GM23338 (cell line): ENCODE measurements around the gene CRISP3. TPM values are rescaled to one million over a fixed set of nuclear protein-coding genes. Genes with fewer than 3 reads are reported as not detected.

ENCODE experiments used
- ATAC-seq: fragments of 200-7000 bp; cut with Tn5 transposase; 3 replicates; pipeline ENCODE4 v1.9.1; 2020
- DNase-seq: peaks from one replicate; pipeline ENCODE4 v3.0.0-alpha.2; 2015; ENCODE audit warnings: low spot score
- H2AFZ ChIP-seq: fragments of 200-600 bp; sonication (generic); 2 replicates; pipeline ENCODE4 v1.8.0; 2016; ENCODE audit warnings: antibody characterized with exemption, mild to moderate bottlenecking, moderate library complexity
- H3F3A ChIP-seq: fragments of 200-600 bp; sonication (generic); replicated peaks from 2 replicates; pipeline ENCODE4 v1.8.0; 2017; ENCODE audit warnings: antibody characterized with exemption, mixed run types, low read depth
- H3K27ac ChIP-seq: fragments of 200-600 bp; sonication (generic); 2 replicates; pipeline ENCODE4 v1.6.1; 2016; ENCODE audit warnings: low read depth
- H3K27me3 ChIP-seq: fragments of 200-600 bp; sonication (generic); 2 replicates; pipeline ENCODE4 v1.8.0; 2016; ENCODE audit warnings: mild to moderate bottlenecking, mixed run types, moderate library complexity; ENCODE audit not compliant: insufficient read depth
- H3K36me3 ChIP-seq: fragments of 200-600 bp; sonication (generic); 2 replicates; pipeline ENCODE4 v1.8.0; 2016; ENCODE audit warnings: mild to moderate bottlenecking; ENCODE audit not compliant: insufficient read depth
- H3K4me1 ChIP-seq: fragments of 200-600 bp; sonication (generic); 2 replicates; pipeline ENCODE4 v1.8.0; 2016; ENCODE audit warnings: mild to moderate bottlenecking, moderate library complexity; ENCODE audit not compliant: insufficient read depth
- H3K4me2 ChIP-seq: fragments of 200-600 bp; sonication (generic); 2 replicates; pipeline ENCODE4 v1.7.1; 2017; ENCODE audit warnings: mixed run types
- H3K4me3 ChIP-seq: fragments of 200-600 bp; sonication (generic); 2 replicates; pipeline ENCODE4 v1.6.1; 2016; ENCODE audit warnings: mixed run types
- H3K79me2 ChIP-seq: fragments of 200-600 bp; sonication (generic); replicated peaks from 2 replicates; pipeline ENCODE4 v1.8.0; 2017; ENCODE audit warnings: mild to moderate bottlenecking; ENCODE audit not compliant: insufficient read depth
- H3K9me2 ChIP-seq: fragments of 200-600 bp; sonication (generic); 2 replicates; pipeline ENCODE4 v1.8.0; 2017; ENCODE audit not compliant: insufficient read depth
- H4K20me1 ChIP-seq: fragments of 200-600 bp; sonication (generic); replicated peaks from 2 replicates; pipeline ENCODE4 v1.8.0; 2017; ENCODE audit warnings: mild to moderate bottlenecking; ENCODE audit not compliant: insufficient read depth
- H3K27ac Mint-ChIP-seq: 2 replicates; pipeline ENCODE4 v1.8.0; 2020; ENCODE audit warnings: inconsistent platforms, mild to moderate bottlenecking, moderate library complexity, mixed read lengths
- H3K27me3 Mint-ChIP-seq: 3 replicates; pipeline ENCODE4 v1.8.0; 2022; ENCODE audit warnings: low read depth, mild to moderate bottlenecking, moderate library complexity, mixed read lengths, inconsistent platforms; ENCODE audit not compliant: insufficient read depth, poor library complexity
- H3K36me3 Mint-ChIP-seq: 3 replicates; pipeline ENCODE4 v1.8.0; 2021; ENCODE audit warnings: low read depth, mild to moderate bottlenecking, inconsistent platforms, moderate library complexity, mixed read lengths
- H3K4me1 Mint-ChIP-seq: 3 replicates; pipeline ENCODE4 v1.8.0; 2020; ENCODE audit warnings: mild to moderate bottlenecking, inconsistent platforms, mixed read lengths
- H3K4me3 Mint-ChIP-seq: 3 replicates; pipeline ENCODE4 v1.8.0; 2021; ENCODE audit warnings: moderate library complexity, mild to moderate bottlenecking, inconsistent platforms, mixed read lengths
- H3K9me3 Mint-ChIP-seq: 3 replicates; pipeline ENCODE4 v1.8.0; 2020; ENCODE audit warnings: moderate library complexity, mild to moderate bottlenecking, inconsistent platforms, mixed read lengths
- CREB1 ChIP-seq: fragments of 250-450 bp; sonication (Bioruptor Pico); IDR thresholded peaks from 2 replicates; pipeline ENCODE4 v1.5.0; 2020; ENCODE audit warnings: low read depth, mild to moderate bottlenecking, moderate library complexity
- EZH2 ChIP-seq: fragments of 200-600 bp; sonication (generic); IDR thresholded peaks from one replicate; pipeline ENCODE4 v1.8.0; 2017; ENCODE audit warnings: antibody characterized with exemption, mild to moderate bottlenecking, low read depth; ENCODE audit not compliant: unreplicated experiment
- EZH2phosphoT487 ChIP-seq: fragments of 200-600 bp; sonication (generic); IDR thresholded peaks from one replicate; pipeline ENCODE4 v1.8.1; 2018; ENCODE audit warnings: antibody characterized with exemption; ENCODE audit not compliant: unreplicated experiment
- JUNB ChIP-seq: IDR thresholded peaks from one replicate; pipeline ENCODE4 v1.6.1; 2016; ENCODE audit warnings: antibody characterized with exemption; ENCODE audit not compliant: unreplicated experiment
- NANOG ChIP-seq: IDR thresholded peaks from 2 replicates; pipeline ENCODE4 v1.6.1; 2016; ENCODE audit warnings: antibody characterized with exemption, borderline replicate concordance
- STAT1 ChIP-seq: IDR thresholded peaks from one replicate; pipeline ENCODE4 v1.6.1; 2016; ENCODE audit warnings: antibody characterized with exemption; ENCODE audit not compliant: unreplicated experiment
- ZNF114 ChIP-seq: fragments of 250-450 bp; sonication (Bioruptor Pico); IDR thresholded peaks from 2 replicates; pipeline ENCODE4 v1.5.0; 2020; ENCODE audit warnings: mild to moderate bottlenecking, moderate library complexity
- ZNF331 ChIP-seq: fragments of 250-450 bp; sonication (Bioruptor Pico); IDR thresholded peaks from 2 replicates; pipeline ENCODE4 v1.5.0; 2020; ENCODE audit warnings: low read depth, mild to moderate bottlenecking, moderate library complexity
- polyA plus RNA-seq: library from polyadenylated mRNA; unstranded; fragments of >200 nt; fragmentation: Nextera tagmentation; extraction: Ambion mirVana; gene quantifications from 2 replicates; pipeline ENCODE4 v1.2.1, GENCODE V29; 2016
- total RNA-seq: library from RNA; depleted of rRNA; stranded (reverse); fragments of >200 nt; shearing (Covaris generic); gene quantifications from 2 replicates; pipeline ENCODE4 v1.2.3, GENCODE V29; 2014
- TF ChIP-seq, protein P1 (sequence below): fragments of 250-450 bp; sonication (Bioruptor Pico); IDR thresholded peaks from 2 replicates; pipeline ENCODE4 v1.5.0; 2020; ENCODE audit warnings: mild to moderate bottlenecking, moderate library complexity
- TF ChIP-seq, protein P2 (sequence below): IDR thresholded peaks from one replicate; pipeline ENCODE4 v1.6.1; 2018; ENCODE audit warnings: antibody characterized with exemption; ENCODE audit not compliant: unreplicated experiment
- TF ChIP-seq, protein P3 (sequence below), 2 experiments: fragments of 200-600 bp in 1 of 2; sonication (generic) in 1 of 2; conservative IDR thresholded peaks; 2 replicates each; pipeline versions ENCODE4 v1.5.1 to v1.6.1; 2016 to 2017; ENCODE audit warnings: antibody characterized with exemption in 2 of 2, low read depth in 2 of 2, mild to moderate bottlenecking in 2 of 2, moderate library complexity in 1 of 2

Gene CRISP3
- total and polyA plus RNA-seq, 2 experiments from 2014 or later = not detected

DNA sequence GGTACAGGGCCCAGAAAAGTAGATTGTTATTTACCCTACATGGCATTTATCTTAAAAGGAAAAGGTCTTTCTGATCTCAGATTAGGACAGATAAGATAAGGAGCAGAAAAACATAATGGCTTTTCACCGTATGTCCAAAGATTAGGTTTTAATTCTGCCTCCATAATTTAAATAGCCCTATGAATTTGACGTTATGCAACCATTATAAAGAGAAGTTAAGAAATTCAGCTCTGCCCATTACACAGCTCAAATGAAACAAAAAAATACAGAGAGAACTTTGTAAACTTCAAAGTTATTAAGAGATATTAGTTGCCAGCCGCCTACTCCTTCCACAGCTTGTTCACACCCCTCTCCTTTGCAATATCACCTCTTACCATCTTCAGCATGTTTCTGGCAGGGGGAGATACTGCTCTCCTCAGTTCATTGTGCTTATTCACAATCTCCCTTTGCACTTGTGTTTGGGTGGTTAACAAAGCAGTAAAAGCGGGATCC lies 8.1 kb downstream of the CRISP3 start:
- H3K9me2 ChIP-seq = no peaks in the 10 kb centered on the region
- no peak overlapping the region for H3K4me2 ChIP-seq
- H3K27me3 Mint-ChIP-seq = no peaks in the 10 kb centered on the region
- no peak for DNase-seq
- ATAC-seq = no peak
- no peak overlapping the region for H3K27ac ChIP-seq
- H3K4me1 ChIP-seq = no peaks in the 10 kb centered on the region
- H3F3A ChIP-seq = no peaks in the 10 kb centered on the region
- H3K36me3 ChIP-seq = no peaks in the 10 kb centered on the region
- H3K27me3 ChIP-seq = no peaks in the 10 kb centered on the region
- no peaks in the 10 kb centered on the region for H3K9me3 Mint-ChIP-seq
- H3K27ac Mint-ChIP-seq = no peak overlapping the region
- no peak overlapping the region for H3K4me3 Mint-ChIP-seq
- H2AFZ ChIP-seq = peak overlapping the region; percentile 6; the same call in 1 of the 2 replicates
- H3K79me2 ChIP-seq = no peaks in the 10 kb centered on the region
- no peak overlapping the region for H3K4me3 ChIP-seq
- H4K20me1 ChIP-seq = no peaks in the 10 kb centered on the region
- H3K36me3 Mint-ChIP-seq = no peaks in the 10 kb centered on the region
- no peaks in the 10 kb centered on the region for H3K4me1 Mint-ChIP-seq
- TF ChIP-seq, protein P1, sequence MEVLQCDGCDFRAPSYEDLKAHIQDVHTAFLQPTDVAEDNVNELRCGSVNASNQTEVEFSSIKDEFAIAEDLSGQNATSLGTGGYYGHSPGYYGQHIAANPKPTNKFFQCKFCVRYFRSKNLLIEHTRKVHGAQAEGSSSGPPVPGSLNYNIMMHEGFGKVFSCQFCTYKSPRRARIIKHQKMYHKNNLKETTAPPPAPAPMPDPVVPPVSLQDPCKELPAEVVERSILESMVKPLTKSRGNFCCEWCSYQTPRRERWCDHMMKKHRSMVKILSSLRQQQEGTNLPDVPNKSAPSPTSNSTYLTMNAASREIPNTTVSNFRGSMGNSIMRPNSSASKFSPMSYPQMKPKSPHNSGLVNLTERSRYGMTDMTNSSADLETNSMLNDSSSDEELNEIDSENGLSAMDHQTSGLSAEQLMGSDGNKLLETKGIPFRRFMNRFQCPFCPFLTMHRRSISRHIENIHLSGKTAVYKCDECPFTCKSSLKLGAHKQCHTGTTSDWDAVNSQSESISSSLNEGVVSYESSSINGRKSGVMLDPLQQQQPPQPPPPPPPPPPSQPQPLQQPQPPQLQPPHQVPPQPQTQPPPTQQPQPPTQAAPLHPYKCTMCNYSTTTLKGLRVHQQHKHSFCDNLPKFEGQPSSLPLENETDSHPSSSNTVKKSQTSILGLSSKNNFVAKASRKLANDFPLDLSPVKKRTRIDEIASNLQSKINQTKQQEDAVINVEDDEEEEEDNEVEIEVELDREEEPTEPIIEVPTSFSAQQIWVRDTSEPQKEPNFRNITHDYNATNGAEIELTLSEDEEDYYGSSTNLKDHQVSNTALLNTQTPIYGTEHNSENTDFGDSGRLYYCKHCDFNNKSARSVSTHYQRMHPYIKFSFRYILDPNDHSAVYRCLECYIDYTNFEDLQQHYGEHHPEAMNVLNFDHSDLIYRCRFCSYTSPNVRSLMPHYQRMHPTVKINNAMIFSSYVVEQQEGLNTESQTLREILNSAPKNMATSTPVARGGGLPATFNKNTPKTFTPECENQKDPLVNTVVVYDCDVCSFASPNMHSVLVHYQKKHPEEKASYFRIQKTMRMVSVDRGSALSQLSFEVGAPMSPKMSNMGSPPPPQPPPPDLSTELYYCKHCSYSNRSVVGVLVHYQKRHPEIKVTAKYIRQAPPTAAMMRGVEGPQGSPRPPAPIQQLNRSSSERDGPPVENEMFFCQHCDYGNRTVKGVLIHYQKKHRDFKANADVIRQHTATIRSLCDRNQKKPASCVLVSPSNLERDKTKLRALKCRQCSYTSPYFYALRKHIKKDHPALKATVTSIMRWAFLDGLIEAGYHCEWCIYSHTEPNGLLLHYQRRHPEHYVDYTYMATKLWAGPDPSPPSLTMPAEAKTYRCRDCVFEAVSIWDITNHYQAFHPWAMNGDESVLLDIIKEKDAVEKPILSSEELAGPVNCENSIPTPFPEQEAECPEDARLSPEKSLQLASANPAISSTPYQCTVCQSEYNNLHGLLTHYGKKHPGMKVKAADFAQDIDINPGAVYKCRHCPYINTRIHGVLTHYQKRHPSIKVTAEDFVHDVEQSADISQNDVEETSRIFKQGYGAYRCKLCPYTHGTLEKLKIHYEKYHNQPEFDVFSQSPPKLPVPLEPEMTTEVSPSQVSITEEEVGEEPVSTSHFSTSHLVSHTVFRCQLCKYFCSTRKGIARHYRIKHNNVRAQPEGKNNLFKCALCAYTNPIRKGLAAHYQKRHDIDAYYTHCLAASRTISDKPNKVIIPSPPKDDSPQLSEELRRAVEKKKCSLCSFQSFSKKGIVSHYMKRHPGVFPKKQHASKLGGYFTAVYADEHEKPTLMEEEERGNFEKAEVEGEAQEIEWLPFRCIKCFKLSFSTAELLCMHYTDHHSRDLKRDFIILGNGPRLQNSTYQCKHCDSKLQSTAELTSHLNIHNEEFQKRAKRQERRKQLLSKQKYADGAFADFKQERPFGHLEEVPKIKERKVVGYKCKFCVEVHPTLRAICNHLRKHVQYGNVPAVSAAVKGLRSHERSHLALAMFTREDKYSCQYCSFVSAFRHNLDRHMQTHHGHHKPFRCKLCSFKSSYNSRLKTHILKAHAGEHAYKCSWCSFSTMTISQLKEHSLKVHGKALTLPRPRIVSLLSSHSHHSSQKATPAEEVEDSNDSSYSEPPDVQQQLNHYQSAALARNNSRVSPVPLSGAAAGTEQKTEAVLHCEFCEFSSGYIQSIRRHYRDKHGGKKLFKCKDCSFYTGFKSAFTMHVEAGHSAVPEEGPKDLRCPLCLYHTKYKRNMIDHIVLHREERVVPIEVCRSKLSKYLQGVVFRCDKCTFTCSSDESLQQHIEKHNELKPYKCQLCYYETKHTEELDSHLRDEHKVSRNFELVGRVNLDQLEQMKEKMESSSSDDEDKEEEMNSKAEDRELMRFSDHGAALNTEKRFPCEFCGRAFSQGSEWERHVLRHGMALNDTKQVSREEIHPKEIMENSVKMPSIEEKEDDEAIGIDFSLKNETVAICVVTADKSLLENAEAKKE (CRISPR knock-in tag) = no peak
- TF ChIP-seq STAT1 (no peak), EZH2 (no peak), EZH2phosphoT487 (no peak), ZNF114 (CRISPR knock-in tag) (no peak), ZNF331 (CRISPR knock-in tag) (no peak), CREB1 (no peak), NANOG (no peak), JUNB (no peak)
- TF ChIP-seq, protein P2, sequence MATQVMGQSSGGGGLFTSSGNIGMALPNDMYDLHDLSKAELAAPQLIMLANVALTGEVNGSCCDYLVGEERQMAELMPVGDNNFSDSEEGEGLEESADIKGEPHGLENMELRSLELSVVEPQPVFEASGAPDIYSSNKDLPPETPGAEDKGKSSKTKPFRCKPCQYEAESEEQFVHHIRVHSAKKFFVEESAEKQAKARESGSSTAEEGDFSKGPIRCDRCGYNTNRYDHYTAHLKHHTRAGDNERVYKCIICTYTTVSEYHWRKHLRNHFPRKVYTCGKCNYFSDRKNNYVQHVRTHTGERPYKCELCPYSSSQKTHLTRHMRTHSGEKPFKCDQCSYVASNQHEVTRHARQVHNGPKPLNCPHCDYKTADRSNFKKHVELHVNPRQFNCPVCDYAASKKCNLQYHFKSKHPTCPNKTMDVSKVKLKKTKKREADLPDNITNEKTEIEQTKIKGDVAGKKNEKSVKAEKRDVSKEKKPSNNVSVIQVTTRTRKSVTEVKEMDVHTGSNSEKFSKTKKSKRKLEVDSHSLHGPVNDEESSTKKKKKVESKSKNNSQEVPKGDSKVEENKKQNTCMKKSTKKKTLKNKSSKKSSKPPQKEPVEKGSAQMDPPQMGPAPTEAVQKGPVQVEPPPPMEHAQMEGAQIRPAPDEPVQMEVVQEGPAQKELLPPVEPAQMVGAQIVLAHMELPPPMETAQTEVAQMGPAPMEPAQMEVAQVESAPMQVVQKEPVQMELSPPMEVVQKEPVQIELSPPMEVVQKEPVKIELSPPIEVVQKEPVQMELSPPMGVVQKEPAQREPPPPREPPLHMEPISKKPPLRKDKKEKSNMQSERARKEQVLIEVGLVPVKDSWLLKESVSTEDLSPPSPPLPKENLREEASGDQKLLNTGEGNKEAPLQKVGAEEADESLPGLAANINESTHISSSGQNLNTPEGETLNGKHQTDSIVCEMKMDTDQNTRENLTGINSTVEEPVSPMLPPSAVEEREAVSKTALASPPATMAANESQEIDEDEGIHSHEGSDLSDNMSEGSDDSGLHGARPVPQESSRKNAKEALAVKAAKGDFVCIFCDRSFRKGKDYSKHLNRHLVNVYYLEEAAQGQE = no peak
- TF ChIP-seq, protein P3, sequence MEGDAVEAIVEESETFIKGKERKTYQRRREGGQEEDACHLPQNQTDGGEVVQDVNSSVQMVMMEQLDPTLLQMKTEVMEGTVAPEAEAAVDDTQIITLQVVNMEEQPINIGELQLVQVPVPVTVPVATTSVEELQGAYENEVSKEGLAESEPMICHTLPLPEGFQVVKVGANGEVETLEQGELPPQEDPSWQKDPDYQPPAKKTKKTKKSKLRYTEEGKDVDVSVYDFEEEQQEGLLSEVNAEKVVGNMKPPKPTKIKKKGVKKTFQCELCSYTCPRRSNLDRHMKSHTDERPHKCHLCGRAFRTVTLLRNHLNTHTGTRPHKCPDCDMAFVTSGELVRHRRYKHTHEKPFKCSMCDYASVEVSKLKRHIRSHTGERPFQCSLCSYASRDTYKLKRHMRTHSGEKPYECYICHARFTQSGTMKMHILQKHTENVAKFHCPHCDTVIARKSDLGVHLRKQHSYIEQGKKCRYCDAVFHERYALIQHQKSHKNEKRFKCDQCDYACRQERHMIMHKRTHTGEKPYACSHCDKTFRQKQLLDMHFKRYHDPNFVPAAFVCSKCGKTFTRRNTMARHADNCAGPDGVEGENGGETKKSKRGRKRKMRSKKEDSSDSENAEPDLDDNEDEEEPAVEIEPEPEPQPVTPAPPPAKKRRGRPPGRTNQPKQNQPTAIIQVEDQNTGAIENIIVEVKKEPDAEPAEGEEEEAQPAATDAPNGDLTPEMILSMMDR (conservative IDR thresholded peaks at IDR 0.05; ENCODE audit: low read depth in 2 of 2) = no peak
